AG08396 (cell line): ENCODE measurements around the gene CD19.

ENCODE experiments used
- DNase-seq: peaks from one replicate; pipeline ENCODE4 v3.0.0; 2012; ENCODE audit warnings: low spot score, mixed read lengths

The CD19 gene

DNA sequence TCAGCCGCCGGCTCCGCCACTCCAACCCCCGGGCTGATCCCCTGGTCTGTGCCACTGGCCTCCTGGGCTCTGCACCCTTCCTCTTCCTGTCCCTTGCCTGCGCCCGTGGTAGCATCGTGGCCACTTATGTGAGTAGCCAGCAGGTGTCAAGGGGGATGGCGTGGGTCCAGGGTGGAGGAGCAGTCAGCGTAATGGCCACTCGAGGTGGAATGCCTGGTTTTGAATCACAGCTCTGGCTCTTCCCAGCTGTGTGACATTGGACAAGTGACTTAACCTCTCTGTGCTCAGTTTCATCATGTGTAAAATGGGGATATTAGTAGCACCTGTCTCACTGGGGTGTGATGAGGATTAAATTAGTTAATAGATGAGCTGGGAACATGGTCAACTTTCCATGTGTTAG is 50.6 kb downstream of the CD19 start:
- no peak for DNase-seq

DNA sequence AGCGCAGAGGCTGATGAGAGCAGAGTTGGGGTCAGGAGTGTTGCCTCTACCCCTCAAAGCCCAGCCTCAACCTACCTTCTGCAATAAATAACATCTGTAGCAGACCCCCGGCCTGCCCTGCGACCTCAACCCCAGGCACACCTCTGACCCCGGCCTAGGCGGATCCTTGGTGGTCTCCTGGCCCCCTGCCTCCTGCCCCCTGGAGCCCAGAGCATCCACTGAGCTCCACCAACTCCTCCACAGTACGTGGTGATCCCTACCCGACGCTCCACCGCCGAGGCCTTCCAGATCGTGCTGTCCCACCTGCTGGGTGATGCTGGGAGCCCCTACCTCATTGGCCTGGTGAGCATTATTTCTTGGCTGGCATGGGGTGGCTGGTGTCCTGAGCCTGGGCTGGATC is 51.2 kb downstream of the CD19 start:
- DNase-seq, result no peak

DNA sequence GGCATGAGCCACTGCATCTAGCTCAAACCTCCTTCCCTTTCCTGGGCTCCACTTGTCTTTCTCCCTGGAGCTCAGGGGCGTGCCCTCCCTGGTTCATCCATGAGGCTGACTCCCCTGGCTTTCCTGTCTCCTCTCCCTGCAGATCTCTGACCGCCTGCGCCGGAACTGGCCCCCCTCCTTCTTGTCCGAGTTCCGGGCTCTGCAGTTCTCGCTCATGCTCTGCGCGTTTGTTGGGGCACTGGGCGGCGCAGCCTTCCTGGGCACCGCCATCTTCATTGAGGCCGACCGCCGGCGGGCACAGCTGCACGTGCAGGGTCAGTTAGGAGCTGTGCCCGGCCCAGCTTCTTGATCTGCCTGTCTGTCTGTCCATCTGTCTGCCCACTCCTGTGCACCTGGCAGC is 51.9 kb downstream of the CD19 start:
- no peak for DNase-seq

DNA sequence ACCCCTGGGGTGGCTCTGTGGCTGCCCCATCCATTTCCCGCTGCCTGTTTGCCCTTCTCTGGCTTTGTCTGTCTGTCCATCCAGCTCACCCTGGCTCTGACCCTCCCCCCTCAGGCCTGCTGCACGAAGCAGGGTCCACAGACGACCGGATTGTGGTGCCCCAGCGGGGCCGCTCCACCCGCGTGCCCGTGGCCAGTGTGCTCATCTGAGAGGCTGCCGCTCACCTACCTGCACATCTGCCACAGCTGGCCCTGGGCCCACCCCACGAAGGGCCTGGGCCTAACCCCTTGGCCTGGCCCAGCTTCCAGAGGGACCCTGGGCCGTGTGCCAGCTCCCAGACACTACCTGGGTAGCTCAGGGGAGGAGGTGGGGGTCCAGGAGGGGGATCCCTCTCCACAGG is 52.3 kb downstream of the CD19 start:
- DNase-seq, result no peak

DNA sequence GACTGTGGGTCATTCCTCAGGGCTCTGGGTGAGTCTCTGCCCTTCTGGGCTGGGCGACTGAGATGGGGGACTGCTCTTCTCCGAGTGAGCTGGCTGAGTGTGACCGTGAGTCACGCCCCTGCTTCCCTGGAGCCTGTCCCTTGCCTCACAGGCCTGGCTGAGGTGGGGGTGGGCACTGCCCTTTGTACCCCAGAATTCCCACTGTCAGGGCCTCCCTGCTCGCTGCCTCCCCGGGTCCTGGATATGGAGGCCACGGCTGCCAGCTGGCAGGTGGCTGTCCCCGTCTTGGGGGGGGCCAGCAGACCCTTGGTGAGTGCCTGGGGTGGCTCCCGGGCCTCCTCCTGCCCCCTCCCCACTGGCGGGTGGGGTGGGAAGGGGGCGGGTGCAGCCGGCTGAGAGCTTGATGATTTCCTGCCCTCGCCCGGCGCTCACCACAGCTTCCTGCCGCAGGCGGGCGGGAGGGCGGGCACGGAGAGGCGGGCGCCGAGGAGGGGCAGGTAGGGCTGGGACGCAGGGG is 52.9 kb downstream of the CD19 start, which contains the start of gene LAT:
LAT (plus strand) TSS at position 434 of the 517 bp plus-strand sequence. CDS start 366 bp downstream, outside the sequence.
- no peak for DNase-seq

DNA sequence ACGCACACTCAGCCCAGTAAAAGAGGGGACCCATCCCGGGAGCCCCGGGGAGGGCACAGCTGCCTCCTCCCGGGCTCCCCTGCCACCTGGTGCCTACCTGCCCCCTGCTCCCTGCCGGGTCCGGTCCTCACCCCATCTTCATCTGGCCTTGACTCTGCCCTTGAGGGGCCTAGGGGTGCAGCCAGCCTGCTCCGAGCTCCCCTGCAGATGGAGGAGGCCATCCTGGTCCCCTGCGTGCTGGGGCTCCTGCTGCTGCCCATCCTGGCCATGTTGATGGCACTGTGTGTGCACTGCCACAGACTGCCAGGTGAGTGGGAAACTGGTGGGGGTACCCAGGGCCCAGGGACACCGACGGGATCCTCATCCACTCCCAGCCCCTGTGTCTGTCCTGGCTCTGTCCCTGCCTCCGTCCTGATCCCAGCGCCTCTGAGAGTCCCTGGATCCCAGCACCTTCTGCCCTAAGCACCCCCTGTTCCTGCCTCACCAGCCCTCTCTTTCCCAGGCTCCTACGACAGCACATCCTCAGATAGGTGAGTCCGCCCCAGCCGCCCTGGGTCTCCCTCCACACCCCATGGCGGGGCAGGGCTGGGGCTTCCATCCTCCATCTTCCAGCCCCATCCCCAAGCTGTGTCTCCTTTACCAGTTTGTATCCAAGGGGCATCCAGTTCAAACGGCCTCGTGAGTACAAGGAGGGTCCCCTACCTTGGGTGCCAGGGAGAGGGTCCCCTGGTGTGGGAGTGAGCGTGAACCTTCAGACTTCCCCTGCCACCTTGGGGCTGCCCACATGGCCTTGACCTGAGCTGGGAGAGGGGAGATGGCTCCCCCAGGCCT is 53.7 kb downstream of the CD19 start:
- DNase-seq, result no peak

DNA sequence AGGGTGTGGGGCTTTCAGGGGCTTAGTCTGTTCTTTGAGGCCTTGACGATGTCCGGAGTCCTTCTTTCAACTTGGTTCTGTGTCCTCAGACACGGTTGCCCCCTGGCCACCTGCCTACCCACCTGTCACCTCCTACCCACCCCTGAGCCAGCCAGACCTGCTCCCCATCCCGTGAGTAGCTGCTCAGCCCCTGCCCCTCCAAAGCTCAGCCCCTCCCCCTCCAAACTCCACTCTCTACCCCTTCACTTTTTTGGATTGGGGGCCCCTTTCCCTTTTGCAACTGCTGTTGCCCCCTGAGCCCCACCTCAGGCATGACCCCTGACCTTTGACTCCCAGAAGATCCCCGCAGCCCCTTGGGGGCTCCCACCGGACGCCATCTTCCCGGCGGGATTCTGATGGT is 54.3 kb downstream of the CD19 start:
- no peak for DNase-seq

DNA sequence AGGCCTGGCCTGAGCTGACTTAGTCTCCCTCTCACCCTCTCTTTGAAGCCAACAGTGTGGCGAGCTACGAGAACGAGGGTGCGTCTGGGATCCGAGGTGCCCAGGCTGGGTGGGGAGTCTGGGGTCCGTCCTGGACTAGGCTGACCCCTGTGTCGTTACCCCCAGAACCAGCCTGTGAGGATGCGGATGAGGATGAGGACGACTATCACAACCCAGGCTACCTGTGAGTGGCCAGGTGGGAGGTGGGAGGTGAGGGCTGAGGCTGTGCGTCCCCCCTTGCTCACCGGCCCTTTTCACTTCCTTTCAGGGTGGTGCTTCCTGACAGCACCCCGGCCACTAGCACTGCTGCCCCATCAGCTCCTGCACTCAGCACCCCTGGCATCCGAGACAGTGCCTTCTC is 54.7 kb downstream of the CD19 start:
- DNase-seq, result no peak

DNA sequence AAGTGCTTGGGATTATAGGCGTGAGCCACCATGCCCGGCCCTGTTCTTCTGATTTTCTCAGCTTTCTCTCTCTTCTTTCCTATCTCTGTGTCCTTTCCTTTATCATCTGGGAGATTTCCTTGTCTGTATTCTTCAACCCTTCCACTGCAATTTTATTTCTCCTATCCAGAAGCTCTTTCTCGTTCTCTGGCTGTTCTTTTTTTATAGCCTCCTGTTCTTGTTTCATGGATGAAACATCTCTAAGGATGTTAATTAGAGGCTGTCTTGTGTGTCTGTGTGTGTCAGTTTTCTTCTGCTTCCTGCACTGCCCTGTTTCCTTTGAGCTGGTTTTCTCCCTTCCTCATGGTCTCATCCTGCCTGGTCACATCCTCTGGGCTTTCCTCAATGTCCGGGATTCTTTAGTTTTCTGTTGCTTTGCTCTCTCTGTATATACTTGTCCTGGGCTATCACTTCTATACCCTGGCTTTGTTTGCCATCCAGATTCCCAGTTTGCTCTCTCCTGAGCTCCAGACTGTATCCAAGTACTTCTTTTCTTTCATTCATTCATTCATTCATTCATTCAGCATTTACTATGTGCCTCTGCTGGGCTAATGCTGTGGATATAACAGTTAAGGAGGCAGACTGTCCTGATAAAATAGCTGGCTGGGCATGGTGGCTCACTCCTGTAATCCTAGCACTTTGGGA is 55.5 kb downstream of the CD19 start:
- no peak for DNase-seq
